GM19452 (cell line): ENCODE results near the gene SLBP.

ENCODE experiments used
- ATAC-seq: cut with Tn5 transposase; IDR thresholded peaks from one replicate; pipeline ENCODE4 v1.9.1; 2021; ENCODE audit not compliant: unreplicated experiment

Gene SLBP

DNA sequence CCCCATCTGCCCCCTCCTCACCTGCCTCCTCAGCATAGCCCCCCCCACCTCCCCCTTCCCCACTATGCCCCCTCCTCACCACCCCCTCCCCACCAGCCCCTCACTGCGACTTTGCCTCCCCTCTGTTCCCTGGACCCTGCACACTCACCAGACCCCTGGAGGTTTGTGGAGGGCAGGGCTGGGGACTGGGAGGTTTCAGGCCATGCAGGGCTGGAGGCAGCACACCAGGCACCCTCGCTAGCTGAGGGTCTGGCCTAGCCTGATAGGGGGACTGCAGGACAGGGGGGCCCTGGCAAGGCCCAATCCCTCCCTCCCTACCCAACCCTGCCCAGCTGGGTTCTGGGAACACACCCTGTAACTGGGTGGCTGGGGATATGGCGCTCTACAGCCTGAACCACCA is 37.3 kb upstream of the SLBP start:
- ATAC-seq = no peak

DNA sequence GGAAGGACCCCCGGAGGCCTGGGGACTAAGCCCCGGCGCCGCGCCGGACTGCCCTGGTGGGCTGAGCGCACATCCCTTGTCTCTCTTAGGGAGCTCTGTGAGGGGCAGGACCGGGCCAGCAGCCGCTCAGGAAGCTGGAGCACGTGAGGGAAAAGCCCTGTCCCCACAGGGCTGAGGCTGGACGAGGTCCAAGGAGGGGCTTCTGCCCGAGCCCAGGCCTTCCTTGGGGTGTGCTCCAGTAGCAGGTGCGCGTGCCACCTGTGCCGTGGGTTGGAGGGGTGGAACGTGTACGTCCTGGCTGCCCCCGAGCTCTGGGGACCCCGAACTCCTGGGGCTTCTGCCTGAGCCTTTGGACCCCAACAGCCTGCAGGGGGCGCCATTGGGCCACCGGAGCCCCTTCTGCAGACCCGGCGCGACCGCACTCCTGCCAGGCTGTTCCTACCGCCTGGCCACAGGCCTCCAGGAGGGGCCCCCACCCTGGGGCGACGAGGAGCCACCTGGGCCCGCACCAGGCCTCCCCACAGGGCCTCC is 36.4 kb upstream of the SLBP start:
- ATAC-seq = no peak

DNA sequence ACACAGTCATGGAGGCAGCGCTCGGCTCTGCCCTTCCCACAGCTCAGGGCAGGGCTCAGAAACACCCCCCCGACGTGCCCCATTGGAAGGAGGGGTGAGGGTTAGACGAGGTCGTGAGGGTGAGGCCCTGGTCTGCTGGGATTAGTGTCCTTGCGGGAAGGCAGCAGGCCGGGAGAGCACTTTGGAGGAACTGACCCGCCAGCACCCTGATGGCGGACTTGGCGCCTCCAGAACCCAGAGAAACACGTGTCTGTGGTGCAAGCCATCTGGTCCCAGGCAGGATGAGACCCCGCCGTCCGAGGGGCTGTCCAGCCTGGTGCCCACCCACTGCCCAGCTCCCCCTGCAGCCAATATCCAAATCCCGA is 35.5 kb upstream of the SLBP start:
- no peak for ATAC-seq

DNA sequence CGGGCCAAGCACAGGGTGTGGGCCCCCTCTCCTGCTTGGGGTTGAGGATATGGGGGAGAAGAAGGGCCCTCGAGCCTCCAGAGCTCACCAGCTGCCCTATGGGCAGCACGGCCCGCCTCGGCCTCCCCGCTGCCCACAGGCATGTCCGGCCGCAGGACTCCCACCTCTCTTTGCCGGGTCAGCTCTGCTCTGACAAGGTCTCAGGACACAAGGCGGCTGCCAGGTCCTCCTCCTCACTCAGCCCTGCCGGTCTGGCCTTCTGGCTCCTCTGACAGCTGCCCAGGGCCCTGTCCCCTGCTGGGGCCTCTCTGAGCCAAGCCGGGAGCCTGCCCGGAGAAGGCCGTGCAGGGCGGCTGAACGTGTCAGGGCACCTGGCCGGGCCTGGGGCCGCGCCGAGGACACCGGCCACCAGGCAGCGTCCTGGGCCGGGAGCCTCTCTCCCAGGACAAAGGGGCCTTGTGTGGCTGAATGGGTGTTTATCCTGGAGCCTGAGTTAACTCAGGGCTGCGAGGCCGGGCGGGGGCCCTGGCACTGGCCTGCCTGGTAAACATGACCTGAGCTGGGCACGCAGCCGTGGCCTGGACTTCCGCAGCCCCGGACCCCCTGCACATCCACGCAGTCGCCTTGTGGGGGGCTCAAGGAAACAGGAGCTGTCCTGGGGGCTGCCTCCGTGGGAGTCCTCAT is 34.9 kb upstream of the SLBP start:
- ATAC-seq = no peak

DNA sequence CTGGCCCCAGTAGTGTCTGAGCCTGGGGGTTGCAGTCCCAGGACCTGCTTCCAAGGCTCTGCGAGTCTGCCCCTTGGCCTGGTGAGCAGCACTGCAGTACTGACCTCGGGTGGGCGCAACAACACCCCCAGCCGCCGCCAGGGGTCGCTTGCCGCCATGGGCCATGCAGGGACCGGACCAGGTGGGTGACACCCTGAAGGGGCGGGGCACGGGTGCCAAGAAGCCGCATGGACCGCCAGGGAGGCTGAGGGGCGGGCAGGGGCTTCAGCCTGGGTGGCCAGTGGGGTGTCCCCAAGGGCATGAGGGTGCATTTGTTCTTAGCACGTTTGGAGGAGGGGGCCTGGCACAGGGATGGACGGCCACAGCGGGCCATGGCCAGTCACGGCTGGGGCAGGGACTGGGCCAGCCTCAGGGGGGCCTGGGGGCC is 34.2 kb upstream of the SLBP start:
- ATAC-seq = no peak

DNA sequence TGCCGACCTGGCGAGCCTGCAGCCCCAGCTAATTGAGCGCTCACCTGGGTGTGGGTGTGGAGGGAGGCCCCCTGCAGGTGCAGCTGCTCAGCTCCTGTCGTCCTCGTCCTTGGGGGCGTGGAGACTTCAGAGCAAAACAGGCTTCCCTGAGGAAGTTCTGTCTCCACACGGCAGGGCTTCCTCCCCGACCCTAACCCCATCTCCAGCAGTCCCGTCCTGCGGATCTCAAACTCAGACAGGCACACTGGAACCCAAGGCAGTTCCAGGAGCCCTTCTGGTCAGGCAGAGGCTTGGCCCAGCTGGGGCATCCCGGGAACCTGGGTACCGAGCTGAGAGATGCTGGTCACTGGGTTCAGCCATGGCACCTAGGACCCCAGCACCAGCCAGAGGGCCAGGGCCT is 33.6 kb upstream of the SLBP start:
- ATAC-seq = no peak

DNA sequence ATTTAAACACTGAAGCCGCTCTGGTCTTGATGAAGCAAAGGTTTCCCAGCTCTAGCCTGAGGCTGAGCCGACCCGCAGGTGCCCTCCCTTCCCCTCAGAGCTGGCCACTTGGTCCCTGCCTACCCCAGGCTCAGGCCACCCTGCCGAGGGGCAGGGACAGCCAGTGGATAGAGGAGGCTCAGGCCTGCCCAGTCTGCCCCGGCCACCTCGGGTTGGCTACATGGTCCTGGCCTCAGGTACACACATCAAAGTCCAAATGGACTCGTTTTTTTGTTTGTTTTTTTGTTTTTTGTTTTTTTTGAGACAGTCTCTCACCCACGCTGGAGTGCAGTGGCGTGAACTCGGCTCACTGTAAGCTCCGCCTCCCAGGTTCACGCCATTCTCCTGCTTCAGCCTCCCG is 33.0 kb upstream of the SLBP start:
- no peak for ATAC-seq

DNA sequence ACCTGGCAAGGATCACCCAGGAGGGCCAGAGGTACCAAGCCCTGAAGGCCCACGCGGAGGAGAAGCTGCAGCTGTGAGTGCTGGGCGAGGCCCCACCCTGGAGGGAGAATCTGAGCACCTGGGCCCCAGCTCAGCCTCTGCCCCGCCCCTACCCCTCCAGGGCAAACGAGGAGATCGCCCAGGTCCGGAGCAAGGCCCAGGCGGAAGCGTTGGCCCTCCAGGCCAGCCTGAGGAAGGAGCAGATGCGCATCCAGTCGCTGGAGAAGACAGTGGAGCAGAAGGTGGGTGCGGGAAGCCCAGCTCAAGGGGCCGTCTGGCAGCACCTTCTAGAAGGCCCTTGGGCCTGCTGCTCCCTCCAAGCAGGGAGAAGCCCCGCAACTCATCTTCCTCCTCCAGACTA is 32.4 kb upstream of the SLBP start:
- ATAC-seq = no peak

DNA sequence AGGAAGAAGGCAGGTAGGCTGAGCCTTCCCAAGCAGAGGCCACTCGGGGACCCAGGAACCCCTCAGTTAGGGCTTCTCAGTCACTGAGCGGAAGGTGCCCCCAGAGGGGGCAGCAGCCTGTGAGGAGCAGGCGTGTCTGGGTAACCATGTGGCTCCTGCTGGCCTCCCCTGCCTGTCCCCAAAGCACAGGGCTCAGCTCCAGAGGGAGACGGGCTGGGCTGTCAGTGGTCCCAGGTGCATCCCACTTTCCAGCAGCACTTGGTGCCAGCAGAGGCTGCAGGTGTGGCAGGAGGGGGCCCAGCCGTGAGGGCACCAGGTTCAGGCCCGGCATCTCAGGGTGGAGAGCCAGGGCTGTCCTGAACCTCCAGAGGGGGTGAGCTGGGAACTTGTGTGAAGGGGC is 31.9 kb upstream of the SLBP start:
- no peak for ATAC-seq

DNA sequence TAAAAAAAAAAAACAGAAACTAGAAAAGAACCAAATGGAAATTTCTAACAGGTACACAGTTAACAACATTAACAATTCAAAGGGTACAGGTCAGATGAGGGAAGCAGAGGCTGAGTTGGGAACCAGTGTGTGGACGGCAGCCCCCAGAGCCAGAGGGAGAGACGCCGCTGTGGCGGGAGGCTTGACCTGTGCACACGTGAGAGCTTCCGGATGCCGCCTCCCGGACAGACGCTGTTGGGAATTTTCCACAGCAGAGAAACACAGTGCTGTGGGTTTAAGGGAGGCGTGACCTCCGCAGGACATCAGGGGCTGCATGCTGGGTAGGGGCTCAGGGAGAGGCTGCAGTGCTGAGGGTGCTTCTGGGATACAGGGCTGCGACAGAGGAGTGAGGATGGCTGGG is 31.4 kb upstream of the SLBP start:
- no peak for ATAC-seq

DNA sequence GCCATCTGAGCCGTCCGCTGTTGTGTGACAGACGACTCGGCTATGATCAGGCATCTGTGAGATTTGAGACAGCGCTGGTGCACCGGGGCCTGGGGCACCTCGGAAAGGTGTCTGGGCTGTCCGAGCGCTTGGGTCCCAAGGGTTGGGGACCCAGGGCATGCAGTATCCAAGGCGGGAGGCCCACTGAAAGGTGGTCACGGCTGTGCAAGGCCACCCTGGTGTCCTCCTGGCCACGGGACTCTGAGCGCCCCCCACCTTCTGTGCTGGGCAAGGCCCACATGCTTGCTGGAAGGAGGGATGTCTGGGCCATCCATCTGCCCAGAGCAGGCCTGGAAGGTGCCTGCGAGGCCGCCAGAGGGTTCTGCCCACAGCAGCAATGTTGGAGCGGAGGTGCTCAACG is 29.1 kb upstream of the SLBP start:
- no peak for ATAC-seq

DNA sequence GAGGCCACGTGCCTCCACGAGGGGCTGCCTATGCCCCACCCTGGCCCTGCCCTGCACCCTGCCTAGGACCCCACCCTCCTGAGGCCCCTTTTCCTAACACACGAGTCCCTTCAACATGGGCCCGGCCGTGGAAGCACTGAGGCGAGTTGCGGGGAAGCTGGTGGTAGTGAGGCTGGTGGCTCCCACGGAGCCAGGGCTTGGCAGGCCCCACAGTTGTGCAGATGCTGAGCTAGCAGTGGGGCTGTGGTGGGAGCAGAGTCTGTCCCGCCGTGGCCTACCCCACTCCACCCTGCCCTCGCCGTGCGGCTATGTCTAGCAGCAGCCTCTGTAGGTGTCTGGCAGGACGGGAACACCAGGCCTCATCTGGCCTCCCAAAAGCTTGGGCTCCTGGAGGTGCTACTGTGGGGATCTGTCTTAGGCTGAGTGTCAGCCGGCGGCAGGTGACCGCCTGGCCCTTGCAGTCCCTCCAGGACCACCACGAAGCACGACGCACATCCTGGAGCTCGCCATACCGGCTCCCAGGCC is 28.0 kb upstream of the SLBP start:
- ATAC-seq = no peak

DNA sequence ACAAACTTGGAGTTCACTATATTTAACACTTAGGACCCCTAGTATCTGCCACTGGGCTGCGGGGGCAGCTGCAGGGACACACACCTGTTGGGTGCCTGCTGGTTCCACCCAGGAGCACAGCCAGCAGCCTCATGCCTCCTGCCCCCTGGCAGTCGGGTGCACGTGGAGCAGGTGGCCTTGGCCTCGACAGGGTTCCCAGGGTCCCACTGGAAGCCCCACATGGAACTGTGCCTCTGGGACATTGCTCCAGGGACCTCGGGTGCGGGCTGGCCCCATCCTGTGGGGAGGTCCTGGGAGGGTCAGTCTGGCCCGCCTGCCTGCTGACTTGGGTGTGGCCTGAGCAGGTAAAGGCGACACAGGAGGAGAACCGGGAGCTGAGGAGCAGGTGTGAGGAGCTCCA is 27.2 kb upstream of the SLBP start:
- ATAC-seq = no peak

DNA sequence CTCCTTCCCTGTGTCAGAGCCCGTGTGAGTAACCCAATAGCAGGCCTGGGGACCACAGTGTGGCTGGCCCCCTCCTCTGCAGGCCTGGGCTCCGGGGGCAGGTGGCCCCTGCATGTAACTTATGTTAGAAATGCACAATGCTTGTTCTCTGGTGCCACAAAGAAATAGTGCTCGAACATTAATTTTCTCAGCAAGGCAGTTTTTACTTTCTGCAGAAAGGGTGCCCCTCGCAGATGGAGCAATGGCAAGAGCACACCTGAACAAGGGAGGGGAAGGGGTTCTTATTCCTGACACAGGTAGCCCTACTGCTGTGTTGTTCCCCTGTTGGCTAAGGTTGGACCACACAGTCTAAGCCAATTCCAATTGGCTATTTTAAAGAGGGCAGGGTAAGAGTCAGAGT is 26.3 kb upstream of the SLBP start:
- no peak for ATAC-seq

DNA sequence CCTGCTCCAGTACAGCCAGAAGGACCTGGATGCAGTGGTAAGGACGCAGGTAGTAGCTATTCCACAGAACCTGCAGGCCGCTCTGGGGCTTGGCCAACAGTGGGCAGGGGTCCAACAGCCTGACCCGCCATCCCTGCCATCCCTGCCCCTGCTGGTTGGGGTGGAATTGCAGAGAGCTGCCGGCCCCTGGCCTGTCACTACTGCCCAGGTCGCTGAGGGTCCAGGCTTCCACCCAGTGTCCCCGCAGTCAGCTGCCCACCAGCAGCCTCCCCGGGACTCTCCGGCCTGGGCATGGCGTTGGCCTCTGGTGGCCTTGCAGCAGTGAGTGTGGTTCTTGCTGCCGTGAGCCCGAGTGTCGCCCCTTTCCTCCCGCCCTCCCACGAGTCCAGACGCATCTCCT is 25.5 kb upstream of the SLBP start:
- ATAC-seq = no peak

DNA sequence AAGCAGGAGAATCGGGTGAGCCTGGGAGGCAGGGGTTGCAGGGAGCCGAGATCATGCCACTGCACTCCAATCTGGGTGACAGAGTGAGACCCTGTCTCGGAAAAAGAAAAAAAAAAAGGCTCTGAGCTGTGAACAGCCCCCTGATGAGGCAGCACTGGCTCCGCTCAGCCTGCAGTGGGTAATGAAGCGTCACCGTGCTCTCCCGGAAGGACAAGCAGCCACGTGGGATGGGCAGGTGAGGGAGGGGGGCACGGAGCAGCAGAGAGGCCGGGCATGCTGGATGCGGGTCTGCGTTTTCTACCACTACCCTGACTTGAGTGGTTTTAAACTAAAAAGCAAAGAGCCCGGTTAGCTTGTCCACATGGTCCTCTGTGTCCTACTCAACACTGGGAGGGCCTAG is 24.7 kb upstream of the SLBP start:
- ATAC-seq = no peak

DNA sequence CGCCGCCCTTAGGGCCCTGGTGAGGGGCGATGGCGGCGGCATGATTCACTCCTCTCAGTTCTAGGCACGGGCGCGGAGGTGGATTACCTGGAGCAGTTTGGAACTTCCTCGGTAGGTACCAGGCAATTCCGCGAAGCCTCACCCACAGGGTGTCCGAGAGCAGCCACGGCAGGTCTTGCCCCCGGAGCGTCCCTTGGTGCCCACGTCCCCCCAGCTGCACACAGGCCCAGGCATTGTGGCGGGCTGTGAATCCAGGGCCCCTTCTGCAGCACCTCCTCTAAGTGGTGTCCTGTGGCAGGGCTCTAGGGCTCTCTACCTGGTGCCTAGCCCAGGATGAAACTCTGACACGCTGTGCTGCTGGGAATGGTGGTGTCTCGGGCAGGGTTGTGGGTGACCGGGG is 23.1 kb upstream of the SLBP start:
- no peak for ATAC-seq

DNA sequence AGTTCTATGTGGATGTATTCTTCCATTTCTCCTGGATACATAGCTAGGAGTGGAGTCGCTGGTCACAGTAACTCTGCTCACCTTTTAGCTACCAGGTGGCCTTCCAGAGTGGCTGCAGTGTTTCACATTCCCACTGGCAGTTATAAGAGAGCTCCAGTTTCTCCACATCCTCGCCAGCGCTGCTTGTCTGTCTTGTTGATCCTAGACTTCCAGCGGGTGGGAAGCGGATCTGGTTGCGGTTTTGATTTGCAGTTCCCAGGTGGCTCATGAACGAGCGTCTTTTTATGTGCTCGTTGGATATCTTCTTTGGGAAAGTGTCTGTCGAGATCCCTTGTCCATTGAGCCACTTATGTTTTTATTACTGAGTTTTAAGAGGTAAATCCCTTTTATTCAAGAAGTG is 20.8 kb upstream of the SLBP start:
- no peak for ATAC-seq

DNA sequence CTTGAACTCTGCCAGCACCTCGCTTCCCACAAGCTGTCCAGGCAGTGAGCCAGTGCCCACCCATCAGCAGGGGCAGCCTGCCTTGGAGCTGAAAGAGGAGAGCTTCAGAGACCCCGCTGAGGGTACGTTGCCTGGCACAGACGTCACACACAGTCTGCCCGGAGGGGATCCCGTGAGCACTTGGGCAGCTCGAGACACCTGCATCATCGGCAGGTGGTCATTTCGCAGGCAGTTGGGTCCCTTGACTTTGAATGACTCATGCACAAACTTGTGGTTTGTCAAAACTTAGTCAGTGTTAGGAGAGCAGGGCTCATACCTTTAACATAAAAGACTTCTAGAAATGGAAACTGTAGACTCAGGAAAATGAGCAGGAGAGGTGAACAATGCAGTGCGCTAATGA is 19.1 kb upstream of the SLBP start:
- no peak for ATAC-seq

DNA sequence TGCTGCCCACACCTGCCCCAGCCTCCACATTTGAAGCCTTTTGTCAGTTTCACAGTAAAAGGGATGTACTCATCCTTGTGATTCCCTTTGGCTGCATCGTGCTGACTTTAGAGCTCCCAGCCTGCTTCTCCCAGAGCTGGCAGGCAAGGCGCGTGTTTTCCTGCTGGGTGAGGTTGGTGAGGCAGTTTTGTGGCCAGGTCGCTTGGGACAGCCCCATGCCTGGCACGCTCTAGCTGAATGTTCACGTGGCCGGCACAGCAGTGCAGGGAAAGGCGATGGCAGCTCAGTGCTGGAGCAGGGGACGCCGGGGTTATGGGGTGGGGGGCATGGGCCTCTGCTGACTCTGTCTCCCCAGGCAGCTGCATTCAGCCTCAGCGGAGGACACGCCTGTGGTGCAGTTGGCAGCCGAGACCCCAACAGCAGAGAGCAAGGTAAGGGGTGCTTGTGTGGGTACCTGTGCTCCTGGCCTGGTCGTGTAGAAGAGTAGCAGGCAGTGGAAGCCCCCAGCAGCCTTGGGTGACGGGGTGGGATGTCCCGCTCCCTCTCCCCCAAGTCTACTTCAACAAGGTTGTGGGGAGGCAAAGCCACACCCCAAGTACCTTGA is 18.5 kb upstream of the SLBP start:
- ATAC-seq = no peak

DNA sequence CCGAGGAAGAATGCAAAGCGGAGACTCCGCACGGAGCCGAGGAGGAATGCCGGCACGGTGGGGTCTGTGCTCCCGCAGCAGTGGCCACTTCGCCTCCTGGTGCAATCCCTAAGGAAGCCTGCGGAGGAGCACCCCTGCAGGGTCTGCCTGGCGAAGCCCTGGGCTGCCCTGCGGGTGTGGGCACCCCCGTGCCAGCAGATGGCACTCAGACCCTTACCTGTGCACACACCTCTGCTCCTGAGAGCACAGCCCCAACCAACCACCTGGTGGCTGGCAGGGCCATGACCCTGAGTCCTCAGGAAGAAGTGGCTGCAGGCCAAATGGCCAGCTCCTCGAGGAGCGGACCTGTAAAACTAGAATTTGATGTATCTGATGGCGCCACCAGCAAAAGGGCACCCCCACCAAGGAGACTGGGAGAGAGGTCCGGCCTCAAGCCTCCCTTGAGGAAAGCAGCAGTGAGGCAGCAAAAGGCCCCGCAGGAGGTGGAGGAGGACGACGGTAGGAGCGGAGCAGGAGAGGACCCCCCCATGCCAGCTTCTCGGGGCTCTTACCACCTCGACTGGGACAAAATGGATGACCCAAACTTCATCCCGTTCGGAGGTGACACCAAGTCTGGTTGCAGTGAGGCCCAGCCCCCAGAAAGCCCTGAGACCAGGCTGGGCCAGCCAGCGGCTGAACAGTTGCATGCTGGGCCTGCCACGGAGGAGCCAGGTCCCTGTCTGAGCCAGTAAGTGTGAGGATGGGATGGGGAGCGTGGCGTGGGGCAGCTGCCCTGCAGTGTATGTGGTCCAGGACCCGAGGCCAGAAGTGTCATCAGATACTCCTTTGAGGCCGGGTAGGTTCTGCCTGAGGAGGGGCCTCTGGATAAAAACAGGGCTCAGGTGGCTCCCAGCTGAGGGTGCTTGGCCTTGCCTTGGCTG is 16.2 kb upstream of the SLBP start:
- no peak for ATAC-seq
